Amygdala (tissue), 56 donors: ENCODE data around the gene PCIF1.
"Not testable (repeated sequence)": the region's sequence is repeated elsewhere in the genome, so short reads cannot be mapped to it uniquely, and the experiment has no call there.

Source experiments
- DNase-seq, 56 donors: peaks; one replicate each; lab custom pipeline; 2025; lab: John Stamatoyannopoulos, UW

Gene PCIF1

DNA sequence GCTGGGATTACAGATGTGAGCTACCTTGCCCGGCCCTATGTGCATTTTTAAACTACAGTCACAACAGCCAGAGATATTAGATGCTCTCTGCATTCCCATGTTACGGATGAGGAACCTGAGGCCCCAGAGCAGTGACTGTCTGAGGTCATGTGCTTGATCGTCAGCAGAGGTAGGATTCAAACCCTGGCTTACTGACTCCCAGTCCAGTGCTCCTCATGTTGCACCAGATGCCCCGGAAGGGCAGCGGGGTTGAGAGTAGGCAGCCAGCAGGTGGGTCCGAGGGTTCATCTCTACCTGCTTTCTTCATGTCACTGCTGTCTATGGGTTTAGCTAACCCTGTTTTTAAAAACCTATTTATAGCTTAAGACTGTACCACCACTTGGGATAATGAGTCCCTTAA lies 46.8 kb downstream of the PCIF1 start:
- DNase-seq: no peak

DNA sequence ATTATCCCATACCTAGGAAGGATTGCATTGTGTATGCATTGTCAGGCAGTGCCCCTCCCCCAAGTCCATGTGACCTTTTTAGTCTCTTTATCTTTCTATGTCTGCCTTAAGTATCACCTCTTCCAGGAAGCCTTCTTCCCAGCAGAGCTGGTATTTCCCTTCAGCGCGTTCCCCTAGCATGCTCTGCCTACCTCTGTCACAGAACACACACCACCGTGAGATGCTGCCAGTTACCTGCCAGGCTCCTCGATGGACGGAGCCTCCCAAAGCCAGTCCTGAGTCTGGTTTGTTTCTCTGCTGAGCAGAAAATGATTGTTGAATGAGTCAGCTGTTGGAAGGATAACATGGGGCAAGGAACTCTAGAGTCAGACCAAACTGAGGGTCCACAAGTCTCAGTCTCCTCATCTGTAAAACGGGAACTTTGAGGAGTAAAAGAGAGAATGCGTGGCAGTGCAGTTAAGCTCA lies 48.8 kb downstream of the PCIF1 start:
- DNase-seq: no peak

DNA sequence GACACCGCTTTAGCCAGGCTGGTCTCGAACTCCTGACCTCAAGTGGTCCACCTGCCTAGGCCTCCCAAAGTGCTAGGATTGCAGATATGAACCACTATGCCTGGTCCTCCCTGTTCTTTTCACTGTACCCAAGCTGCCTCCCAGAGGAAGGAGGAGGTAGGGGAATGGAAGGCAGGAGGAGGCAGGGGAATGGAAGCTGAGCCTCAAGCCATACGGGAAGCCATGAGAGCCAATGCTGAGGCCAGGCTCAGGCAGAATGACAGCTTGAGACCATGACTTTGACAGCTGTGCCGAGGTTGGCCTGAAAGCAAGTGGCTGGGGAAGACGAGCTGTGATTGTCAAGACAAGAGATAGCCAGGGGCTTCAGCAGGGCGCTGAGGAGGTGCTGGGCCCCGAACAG lies 51.1 kb downstream of the PCIF1 start:
- no peak for DNase-seq

DNA sequence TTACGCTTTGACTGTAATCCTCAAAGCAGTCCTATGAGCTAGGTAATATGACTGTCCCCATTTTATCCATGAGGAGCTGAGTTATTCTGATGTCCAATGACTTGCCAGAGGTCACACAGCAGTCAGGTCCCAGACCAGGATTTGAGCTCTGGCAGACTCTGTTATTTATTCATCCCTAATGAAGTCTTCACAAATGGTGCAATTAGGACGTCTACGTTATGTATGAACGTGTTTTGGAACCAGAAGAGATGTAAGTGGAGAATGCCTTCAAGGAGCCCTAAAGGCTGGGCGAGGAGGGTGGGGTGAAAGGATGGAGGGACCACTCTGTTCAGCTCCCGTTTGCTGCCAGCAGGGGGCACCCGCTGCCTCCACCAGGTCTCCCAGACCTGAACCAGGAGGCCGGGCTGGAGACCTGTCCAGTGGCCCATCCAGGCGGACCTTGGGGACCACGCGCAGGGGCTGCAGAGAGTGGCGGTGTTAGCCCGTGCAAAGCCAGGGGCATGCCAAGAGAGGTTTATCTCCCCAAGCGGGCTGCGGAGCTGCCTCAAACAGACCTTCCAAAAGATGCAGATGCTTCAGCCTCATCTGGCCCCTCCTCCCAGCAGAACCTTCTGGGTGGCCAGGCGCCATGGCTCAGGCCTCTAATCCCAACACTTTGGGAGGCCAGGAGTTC lies 52.8 kb downstream of the PCIF1 start:
- peak in 36 of 56 donors; percentile 5 to 77 (median 36) for DNase-seq

DNA sequence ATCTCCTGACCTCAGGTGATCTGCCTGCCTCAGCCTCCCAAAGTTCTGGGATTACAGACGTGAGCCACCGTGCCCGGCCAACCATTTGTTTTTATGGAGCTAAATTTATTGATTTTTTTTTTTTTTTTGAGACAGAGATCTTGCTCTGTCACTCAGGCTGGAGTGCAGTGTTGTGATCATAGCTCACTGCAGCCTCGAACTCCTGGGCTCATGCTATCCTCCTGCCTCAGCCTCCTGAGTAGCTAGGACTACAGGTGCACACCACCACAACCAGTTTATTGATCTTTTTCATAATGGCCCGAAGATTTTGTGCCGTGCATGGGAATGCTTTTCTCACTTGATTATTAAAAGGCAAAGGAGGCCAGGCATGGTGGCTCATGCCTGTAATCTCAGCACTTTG lies 54.3 kb downstream of the PCIF1 start:
- not testable (repeated sequence) for DNase-seq

DNA sequence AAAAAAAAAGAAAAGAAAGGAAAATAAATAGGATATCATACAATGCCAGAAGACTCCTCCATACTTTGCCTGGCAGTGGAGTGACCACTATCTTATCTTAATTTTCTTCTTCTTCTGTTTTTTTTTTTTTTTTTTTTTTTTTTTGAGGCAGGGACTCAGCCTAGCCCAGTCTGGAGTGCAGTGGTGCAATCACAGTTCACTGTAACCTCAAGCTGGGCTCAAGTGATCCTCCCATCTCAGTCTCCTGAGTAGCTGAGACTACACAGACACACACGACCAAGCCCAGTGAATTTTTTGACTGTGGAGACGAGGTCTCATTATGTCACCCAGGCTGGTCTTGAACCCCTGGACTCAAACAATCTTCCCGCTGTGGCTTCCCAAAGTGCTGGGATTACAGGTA lies 57.1 kb downstream of the PCIF1 start:
- DNase-seq: no peak

DNA sequence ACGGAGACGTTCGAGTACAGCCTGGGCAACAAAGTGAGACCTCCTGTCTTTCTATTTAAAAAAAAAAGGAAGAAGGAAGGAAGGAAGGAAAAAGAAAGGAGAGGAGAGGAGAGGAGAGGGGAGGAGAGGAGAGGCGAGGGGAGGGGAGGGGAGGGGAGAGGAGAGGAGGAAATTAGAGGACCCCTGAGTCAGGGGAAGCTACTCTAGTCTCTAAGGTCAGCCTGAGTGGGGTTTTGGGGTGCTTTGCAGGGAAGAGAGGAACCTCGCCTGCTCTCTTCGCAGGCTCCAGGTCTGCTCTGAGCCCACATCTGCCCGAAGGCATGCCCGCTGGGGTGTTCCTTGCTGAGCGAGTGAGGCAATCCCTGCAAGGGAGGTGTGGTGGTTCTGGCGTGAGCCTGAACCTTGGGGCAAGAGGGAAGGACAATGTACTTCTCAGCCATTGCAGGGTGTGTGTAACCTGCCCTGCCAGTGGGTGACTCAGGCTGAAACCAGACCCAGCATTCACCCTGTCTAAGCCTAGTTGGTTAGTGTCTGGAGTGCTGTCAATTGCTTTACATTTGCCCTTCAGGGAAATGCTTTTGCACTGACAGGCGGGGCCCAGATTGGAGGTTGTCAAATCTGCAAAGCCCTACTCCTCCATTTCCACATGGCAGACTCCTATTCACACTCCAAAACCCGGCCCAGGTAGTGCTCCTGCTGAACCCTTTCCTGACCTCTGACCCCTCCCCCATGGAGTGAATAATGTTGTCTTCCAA lies 58.9 kb downstream of the PCIF1 start:
- DNase-seq: no peak

DNA sequence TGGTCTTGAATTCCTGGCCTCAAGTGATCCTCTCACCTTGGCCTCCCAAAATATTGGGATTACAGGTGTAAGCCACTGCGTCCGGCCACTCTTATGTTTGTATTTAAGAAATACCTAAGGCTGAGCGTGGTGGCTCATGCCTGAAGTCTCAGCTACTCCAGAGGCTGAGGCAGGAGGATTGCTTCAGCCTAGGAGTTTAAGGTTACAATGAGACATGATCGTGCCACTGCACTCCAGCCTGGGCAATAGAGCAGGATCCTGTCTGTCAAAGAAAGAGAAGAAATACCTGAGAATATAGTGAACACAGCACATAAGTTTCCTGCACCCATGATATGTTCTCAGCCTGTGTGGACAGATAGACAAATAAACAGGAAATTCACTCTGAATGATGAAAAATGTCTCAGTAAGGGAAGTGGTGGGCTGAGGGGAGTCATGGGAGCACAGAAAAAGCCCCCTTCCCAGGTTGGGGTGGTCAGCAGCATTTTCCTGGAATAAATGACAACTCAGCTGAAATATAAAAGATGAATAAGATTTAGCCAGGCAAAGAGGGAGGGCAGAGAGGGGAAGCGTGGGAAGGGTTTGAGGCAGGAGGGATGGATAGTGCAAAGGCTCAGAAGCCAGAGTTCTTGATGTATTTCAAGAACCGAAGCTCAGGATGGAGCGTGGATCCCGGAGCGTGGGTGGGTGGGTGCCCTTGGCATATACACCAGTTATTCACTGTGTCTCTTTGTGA lies 60.4 kb downstream of the PCIF1 start:
- DNase-seq: no peak

DNA sequence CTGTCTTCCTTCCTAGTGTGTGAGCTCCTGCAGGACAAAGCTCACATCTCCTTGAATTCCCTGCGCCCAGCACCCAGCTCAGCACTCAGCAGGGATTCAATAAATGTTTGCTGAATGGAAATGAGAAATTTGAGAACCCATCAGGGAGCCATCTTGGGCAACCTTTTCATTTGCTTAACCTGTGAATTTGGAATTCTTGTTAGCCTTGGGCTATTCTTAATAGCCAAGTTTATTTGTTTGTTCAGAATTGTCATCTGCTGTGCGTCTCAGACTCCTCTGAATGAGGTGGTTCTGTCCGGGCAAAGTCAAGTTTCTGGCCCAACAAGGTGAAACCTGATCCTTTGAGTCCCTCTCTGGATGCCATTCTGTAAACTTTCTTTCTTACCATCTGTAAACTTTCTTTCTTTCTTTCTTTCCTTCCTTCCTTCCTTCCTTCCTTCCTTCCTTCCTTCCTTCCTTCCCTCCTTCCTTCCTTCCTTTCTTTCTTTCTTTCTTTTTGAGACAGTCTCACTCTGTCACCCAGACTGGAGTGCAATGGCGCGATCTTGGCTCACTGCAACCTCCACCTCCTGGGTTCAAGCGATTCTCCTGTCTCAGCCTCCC lies 61.1 kb downstream of the PCIF1 start:
- DNase-seq: not testable (repeated sequence)

DNA sequence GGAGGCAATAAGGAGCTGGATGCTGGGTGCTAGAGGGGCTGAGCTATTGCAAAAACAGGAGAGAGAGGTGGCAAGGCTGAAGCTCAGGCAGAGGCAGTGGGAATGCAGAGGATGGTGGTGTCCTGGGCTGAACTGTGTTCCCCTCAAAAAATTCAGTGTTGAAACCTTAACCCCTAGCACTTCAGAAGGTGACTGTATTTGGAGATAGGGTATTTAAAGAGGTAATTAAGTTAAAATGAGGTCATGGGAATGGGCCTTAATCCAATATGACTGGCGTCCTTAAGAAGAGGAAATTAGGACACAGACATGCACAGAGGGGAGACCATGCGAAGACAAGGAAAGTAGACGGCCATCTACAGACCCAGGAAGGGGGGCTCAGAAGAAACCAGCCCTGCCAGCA lies 62.7 kb downstream of the PCIF1 start:
- no peak for DNase-seq
